ENCODE data around the gene SKAP1.

DNA sequence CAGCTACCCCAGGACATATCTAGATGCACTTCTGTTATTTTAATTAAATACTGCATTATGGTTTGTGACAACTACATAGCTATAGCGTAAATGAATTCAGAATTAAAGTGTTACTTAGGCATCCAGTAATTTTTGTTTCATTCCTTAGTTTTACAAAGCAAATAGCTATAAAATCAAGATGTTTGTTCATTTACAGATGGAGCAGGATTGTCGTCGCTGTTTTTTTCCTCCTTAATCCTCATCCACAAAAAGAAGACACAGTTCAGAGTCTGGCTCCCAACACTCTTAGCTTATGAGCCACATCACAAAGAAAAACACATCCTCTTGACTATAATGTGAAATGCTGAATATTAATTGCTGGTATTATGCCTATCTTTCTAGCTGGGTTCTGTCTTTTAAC lies 278.8 kb downstream of the SKAP1 start:
- TF ChIP-seq, protein P1, sequence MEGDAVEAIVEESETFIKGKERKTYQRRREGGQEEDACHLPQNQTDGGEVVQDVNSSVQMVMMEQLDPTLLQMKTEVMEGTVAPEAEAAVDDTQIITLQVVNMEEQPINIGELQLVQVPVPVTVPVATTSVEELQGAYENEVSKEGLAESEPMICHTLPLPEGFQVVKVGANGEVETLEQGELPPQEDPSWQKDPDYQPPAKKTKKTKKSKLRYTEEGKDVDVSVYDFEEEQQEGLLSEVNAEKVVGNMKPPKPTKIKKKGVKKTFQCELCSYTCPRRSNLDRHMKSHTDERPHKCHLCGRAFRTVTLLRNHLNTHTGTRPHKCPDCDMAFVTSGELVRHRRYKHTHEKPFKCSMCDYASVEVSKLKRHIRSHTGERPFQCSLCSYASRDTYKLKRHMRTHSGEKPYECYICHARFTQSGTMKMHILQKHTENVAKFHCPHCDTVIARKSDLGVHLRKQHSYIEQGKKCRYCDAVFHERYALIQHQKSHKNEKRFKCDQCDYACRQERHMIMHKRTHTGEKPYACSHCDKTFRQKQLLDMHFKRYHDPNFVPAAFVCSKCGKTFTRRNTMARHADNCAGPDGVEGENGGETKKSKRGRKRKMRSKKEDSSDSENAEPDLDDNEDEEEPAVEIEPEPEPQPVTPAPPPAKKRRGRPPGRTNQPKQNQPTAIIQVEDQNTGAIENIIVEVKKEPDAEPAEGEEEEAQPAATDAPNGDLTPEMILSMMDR (conservative IDR thresholded peaks at IDR 0.05; ENCODE audit: low read length) = no peak
- TF ChIP-seq EZH2phosphoT487 (IDR thresholded peaks at IDR 0.05; ENCODE audit: borderline replicate concordance) = no peak
